CD4-positive, alpha-beta memory T cell (primary cell): ENCODE measurements around the gene KRTAP12-3. TPM values are rescaled to one million over a fixed set of nuclear protein-coding genes. Genes with fewer than 3 reads are reported as not detected.

Experiments
- CTCF ChIA-PET: fragments of 350-600 bp; sonication (Branson Sonifier 250); formaldehyde crosslinking; loops from one replicate; lab custom pipeline; 2021; ENCODE audit warnings: inconsistent platforms; ENCODE audit not compliant: partially characterized antibody; lab: Charles Lee
- POLR2A ChIA-PET: fragments of 350-600 bp; sonication (Branson Sonifier 250); formaldehyde crosslinking; loops from one replicate; lab custom pipeline; 2021; ENCODE audit not compliant: partially characterized antibody; lab: Charles Lee
- DNase-seq, 5 donors: peaks; one replicate each; pipeline versions ENCODE4 v3.0.0 to v3.0.0-alpha.2; 2020 to 2022; ENCODE audit warnings: mixed read lengths in 1 of 5
- H3K27ac ChIP-seq: one replicate; pipeline ENCODE4 v1.7.0; 2013; ENCODE audit warnings: low read depth, low read length
- H3K27me3 ChIP-seq: 2 replicates; pipeline ENCODE4 v1.7.0; 2013; ENCODE audit warnings: mild to moderate bottlenecking, low read length, moderate library complexity; ENCODE audit not compliant: insufficient read depth
- H3K36me3 ChIP-seq: 2 replicates; pipeline ENCODE4 v1.7.0; 2013; ENCODE audit warnings: mild to moderate bottlenecking, low read length, moderate library complexity; ENCODE audit not compliant: insufficient read depth
- H3K4me1 ChIP-seq: 2 replicates; pipeline ENCODE4 v1.7.0; 2013; ENCODE audit warnings: mild to moderate bottlenecking, low read length, moderate library complexity; ENCODE audit not compliant: insufficient read depth
- H3K4me3 ChIP-seq, 2 donors: one replicate each; pipeline ENCODE4 v1.7.0; 2013; ENCODE audit warnings: low read length in 2 of 2, mild to moderate bottlenecking in 1 of 2
- H3K9me3 ChIP-seq, 2 donors: one replicate each; pipeline ENCODE4 v1.7.0; 2013; ENCODE audit warnings: low read length in 2 of 2, control low read depth in 1 of 2; ENCODE audit not compliant: control insufficient read depth in 1 of 2
- H3K27ac Mint-ChIP-seq, 7 donors: one replicate each; pipeline ENCODE4 v1.8.0; 2020 to 2021; ENCODE audit warnings: mixed read lengths in 7 of 7, mild to moderate bottlenecking in 6 of 7, inconsistent platforms in 3 of 7, moderate library complexity in 3 of 7
- H3K27me3 Mint-ChIP-seq, 2 donors: one replicate each; pipeline ENCODE4 v1.8.0; 2020 to 2021; ENCODE audit warnings: mixed read lengths in 2 of 2
- H3K36me3 Mint-ChIP-seq, 2 donors: one replicate each; pipeline ENCODE4 v1.8.0; 2020 to 2021; ENCODE audit warnings: mixed read lengths in 2 of 2, inconsistent platforms in 1 of 2, mild to moderate bottlenecking in 1 of 2
- H3K4me1 Mint-ChIP-seq, 4 donors: one replicate each; pipeline ENCODE4 v1.8.0; 2020 to 2021; ENCODE audit warnings: mixed read lengths in 4 of 4, mild to moderate bottlenecking in 1 of 4
- H3K4me3 Mint-ChIP-seq, 8 donors: one replicate each; pipeline ENCODE4 v1.8.0; 2020 to 2021; ENCODE audit warnings: mixed read lengths in 8 of 8, mild to moderate bottlenecking in 7 of 8, moderate library complexity in 6 of 8, inconsistent platforms in 3 of 8
- H3K9me3 Mint-ChIP-seq, 8 donors: one replicate each; pipeline ENCODE4 v1.8.0; 2020 to 2021; ENCODE audit warnings: mixed read lengths in 8 of 8, mild to moderate bottlenecking in 5 of 8, inconsistent platforms in 3 of 8, moderate library complexity in 1 of 8
- intact Hi-C: fragments of 100-400 bp; cut with micrococcal nuclease; formaldehyde crosslinking; loops from one replicate; pipeline ENCODE4 v1.15.1; 2023
- polyA plus RNA-seq, 2 donors: library from polyadenylated mRNA; unstranded; fragments of 300-500 nt; fragmentation: Illumina TruSeq; gene quantifications; one replicate each; pipeline ENCODE4 v1.2.3, GENCODE V29; 2021
- total RNA-seq, 2 experiments: library from RNA; stranded (reverse); gene quantifications; one replicate each; pipeline ENCODE4 v1.2.3, GENCODE V29; 2021

The KRTAP12-3 gene
- total and polyA plus RNA-seq, 4 experiments from 2014 or later, result 1.2 TPM; not detected in 3

GRCh38 chr21:44667612-44668011, 9.9 kb downstream of the KRTAP12-3 start:
- no peaks in the 10 kb centered on the region for H3K4me1 ChIP-seq
- Mint-ChIP-seq H3K9me3 (peaks cover 0 to 37% (median 21%) of the 10 kb centered on the region in 8 donors), H3K36me3 (peaks cover 3 to 6% of the 10 kb centered on the region in 2 donors), H3K27ac (no peak overlapping the region), H3K4me1 (peaks cover 0 to 4% (median 0%) of the 10 kb centered on the region in 4 donors), H3K4me3 (no peak overlapping the region), H3K27me3 (no peaks in the 10 kb centered on the region)
- ChIA-PET POLR2A (interaction anchor here (0.9 to 1.9 kb wide), 2 partner anchors 10 to 48 kb away, joined by 5 read pairs; partner anchors contain the start of gene KRTAP12-3), CTCF (interaction anchor here (0.5 to 0.9 kb wide), 2 partner anchors 22 to 157 kb away, joined by 3 read pairs; no protein-coding TSS in a partner anchor)
- intact Hi-C loops, result no loop called here
- H3K27ac ChIP-seq, result no peak overlapping the region
- DNase-seq, result no peak
- H3K27me3 ChIP-seq, result no peaks in the 10 kb centered on the region
- no peaks in the 10 kb centered on the region for H3K36me3 ChIP-seq
- no peak overlapping the region for H3K4me3 ChIP-seq
- no peaks in the 10 kb centered on the region for H3K9me3 ChIP-seq

GRCh38 chr21:44670642-44671432, 13.1 kb downstream of the KRTAP12-3 start:
- Histone ChIP-seq H3K27ac (no peak overlapping the region), H3K4me1 (no peaks in the 10 kb centered on the region), H3K9me3 (no peaks in the 10 kb centered on the region), H3K4me3 (no peak overlapping the region), H3K36me3 (no peaks in the 10 kb centered on the region), H3K27me3 (no peaks in the 10 kb centered on the region)
- H3K27me3 Mint-ChIP-seq, result peaks cover 2% of the 10 kb centered on the region in 2 donors
- POLR2A ChIA-PET, result no interaction called here
- peaks cover 0 to 4% (median 0%) of the 10 kb centered on the region in 4 donors for H3K4me1 Mint-ChIP-seq
- intact Hi-C loops, result no loop called here
- peaks cover 3 to 21% of the 10 kb centered on the region in 2 donors for H3K36me3 Mint-ChIP-seq
- DNase-seq, result no peak
- H3K9me3 Mint-ChIP-seq, result peaks cover 0 to 42% (median 29%) of the 10 kb centered on the region in 8 donors
- H3K27ac Mint-ChIP-seq, result no peak overlapping the region
- CTCF ChIA-PET, result interaction anchor here (1.2 to 1.5 kb wide), 2 partner anchors 12 to 17 kb away, joined by 3 to 5 read pairs; no protein-coding TSS in a partner anchor
- no peak overlapping the region for H3K4me3 Mint-ChIP-seq

GRCh38 chr21:44671911-44672310, 14.2 kb downstream of the KRTAP12-3 start:
- POLR2A ChIA-PET, result interaction anchor here (0.6 kb wide), 1 partner anchor 8 kb away, joined by 3 read pairs; no protein-coding TSS in a partner anchor
- H3K36me3 Mint-ChIP-seq, result peaks cover 3 to 21% of the 10 kb centered on the region in 2 donors
- no peaks in the 10 kb centered on the region for H3K36me3 ChIP-seq
- CTCF ChIA-PET, result no interaction called here
- H3K4me3 ChIP-seq, result no peak overlapping the region
- no peaks in the 10 kb centered on the region for H3K27me3 ChIP-seq
- peak overlapping the region in 1 of 7 donors; percentile 27 for H3K27ac Mint-ChIP-seq
- no peaks in the 10 kb centered on the region for H3K9me3 ChIP-seq
- H3K4me3 Mint-ChIP-seq, result no peak overlapping the region
- no peaks in the 10 kb centered on the region for H3K4me1 Mint-ChIP-seq
- intact Hi-C loops, result no loop called here
- peaks cover 0 to 43% (median 29%) of the 10 kb centered on the region in 8 donors for H3K9me3 Mint-ChIP-seq
- H3K4me1 ChIP-seq, result no peaks in the 10 kb centered on the region
- H3K27me3 Mint-ChIP-seq, result peaks cover 2% of the 10 kb centered on the region in 2 donors
- H3K27ac ChIP-seq, result no peak overlapping the region
- DNase-seq, result no peak

- DNase-seq, result no peak
- Mint-ChIP-seq H3K36me3 (peaks cover 0 to 12% of the 10 kb centered on the region in 2 donors), H3K4me1 (peaks cover 0 to 2% (median 0%) of the 10 kb centered on the region in 4 donors), H3K27ac (no peak overlapping the region), H3K4me3 (no peak overlapping the region), H3K27me3 (peaks cover 2% of the 10 kb centered on the region in 2 donors), H3K9me3 (peaks cover 0 to 19% (median 12%) of the 10 kb centered on the region in 8 donors)
- H3K27me3 ChIP-seq, result no peaks in the 10 kb centered on the region
- H3K36me3 ChIP-seq, result no peaks in the 10 kb centered on the region
- H3K4me1 ChIP-seq, result no peaks in the 10 kb centered on the region
- ChIA-PET POLR2A (interaction anchor here (1.3 kb wide), 1 partner anchor 19 kb away, joined by 5 read pairs; the partner anchor contains the start of gene KRTAP12-3), CTCF (interaction anchor here (1.8 kb wide), 1 partner anchor 167 kb away, joined by 4 read pairs; no protein-coding TSS in a partner anchor)
- intact Hi-C loops, result no loop called here
- no peaks in the 10 kb centered on the region for H3K9me3 ChIP-seq
- H3K27ac ChIP-seq, result no peak overlapping the region
- H3K4me3 ChIP-seq, result no peak overlapping the region
Observed at GRCh38 chr21:44677881-44678280, 20.1 kb downstream of the KRTAP12-3 start.

- no peaks in the 10 kb centered on the region for H3K4me1 ChIP-seq
- DNase-seq, result no peak
- Mint-ChIP-seq H3K27ac (no peak overlapping the region), H3K27me3 (peaks cover 0 to 7% of the 10 kb centered on the region in 2 donors), H3K36me3 (no peaks in the 10 kb centered on the region), H3K4me3 (no peak overlapping the region), H3K9me3 (peaks cover 0 to 3% (median 0%) of the 10 kb centered on the region in 8 donors), H3K4me1 (peaks cover 0 to 5% (median 2%) of the 10 kb centered on the region in 4 donors)
- ChIA-PET POLR2A (interaction anchor here (1.2 kb wide), 1 partner anchor 23 kb away, joined by 3 read pairs; the partner anchor contains the start of gene KRTAP12-3), CTCF (no interaction called here)
- no peaks in the 10 kb centered on the region for H3K9me3 ChIP-seq
- no peak overlapping the region for H3K27ac ChIP-seq
- no peaks in the 10 kb centered on the region for H3K36me3 ChIP-seq
- H3K27me3 ChIP-seq, result no peaks in the 10 kb centered on the region
- intact Hi-C loops, result no loop called here
- no peak overlapping the region for H3K4me3 ChIP-seq
Observed at GRCh38 chr21:44681152-44681551, 23.4 kb downstream of the KRTAP12-3 start.

GRCh38 chr21:44681861-44682579, 24.3 kb downstream of the KRTAP12-3 start, which contains the start of gene KRTAP12-1:
Gene KRTAP12-1 (minus strand): TSS chr21:44682163. CDS start chr21:44682123, 40 bp downstream.
- no peaks in the 10 kb centered on the region for H3K4me1 ChIP-seq
- Mint-ChIP-seq H3K27me3 (peaks cover 3 to 10% of the 10 kb centered on the region in 2 donors), H3K4me3 (no peak within 1 kb of the TSS), H3K9me3 (peaks cover 0 to 3% (median 0%) of the 10 kb centered on the region in 8 donors), H3K4me1 (peaks cover 0 to 7% (median 4%) of the 10 kb centered on the region in 4 donors), H3K27ac (no peak within 1 kb of the TSS), H3K36me3 (no peaks in the 10 kb centered on the region)
- no peak for DNase-seq
- no peaks in the 10 kb centered on the region for H3K9me3 ChIP-seq
- intact Hi-C loops, result no loop called here
- CTCF ChIA-PET, result no interaction called here
- H3K27me3 ChIP-seq, result no peaks in the 10 kb centered on the region
- no peaks in the 10 kb centered on the region for H3K36me3 ChIP-seq
- no peak within 1 kb of the TSS for H3K27ac ChIP-seq
- H3K4me3 ChIP-seq, result no peak within 1 kb of the TSS
- POLR2A ChIA-PET, result interaction anchor here (1.0 to 1.2 kb wide), 2 partner anchors 9 to 24 kb away, joined by 3 to 4 read pairs; partner anchors contain the start of gene KRTAP12-3
